Skin of body (tissue), 2 donors: ENCODE results near the gene DIS3L2. TPM values are rescaled to one million over a fixed set of nuclear protein-coding genes. Genes with fewer than 3 reads are reported as not detected.
"Not testable (repeated sequence)": the region's sequence is repeated elsewhere in the genome, so short reads cannot be mapped to it uniquely, and the experiment has no call there.

Experiments used
- DNase-seq: peaks from one replicate; lab custom pipeline; 2025; lab: John Stamatoyannopoulos, UW
- total RNA-seq: library from RNA; depleted of rRNA; stranded (reverse); fragments of >200 nt; gene quantifications from one replicate; pipeline ENCODE4 v1.2.3, GENCODE V29; 2014

Gene DIS3L2
- total RNA-seq, 1 donor from 2014 or later, result 31.8 TPM

- DNase-seq, result not testable (repeated sequence)
These were observed 154.3 kb downstream of the DIS3L2 start for GRCh38 chr2:232115728-232116361.

DNA sequence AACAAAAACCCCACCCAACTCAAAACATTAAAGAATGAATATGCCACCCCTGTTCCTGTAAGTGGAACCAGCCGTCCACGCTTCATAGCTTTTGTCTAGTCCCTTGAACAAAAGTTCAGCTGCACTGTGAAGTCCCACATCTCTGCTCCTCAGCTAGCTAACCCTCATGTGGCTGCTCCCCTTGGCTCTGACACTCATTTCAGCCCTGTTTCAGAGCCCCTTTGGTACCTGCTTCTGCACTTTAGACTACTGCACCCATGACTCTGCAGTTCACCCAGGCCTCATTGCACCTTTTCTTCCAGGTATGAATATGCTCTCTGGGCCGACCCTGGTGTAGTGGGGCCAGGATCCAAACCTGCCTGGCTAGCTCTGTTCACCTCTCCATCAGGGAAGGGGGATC lies 155.3 kb downstream of the DIS3L2 start:
- peak; percentile 4 for DNase-seq

- no peak for DNase-seq
These were observed 155.9 kb downstream of the DIS3L2 start for GRCh38 chr2:232117413-232117812.

GRCh38 chr2:232120911-232121310 lies 159.4 kb downstream of the DIS3L2 start:
- no peak for DNase-seq

DNA sequence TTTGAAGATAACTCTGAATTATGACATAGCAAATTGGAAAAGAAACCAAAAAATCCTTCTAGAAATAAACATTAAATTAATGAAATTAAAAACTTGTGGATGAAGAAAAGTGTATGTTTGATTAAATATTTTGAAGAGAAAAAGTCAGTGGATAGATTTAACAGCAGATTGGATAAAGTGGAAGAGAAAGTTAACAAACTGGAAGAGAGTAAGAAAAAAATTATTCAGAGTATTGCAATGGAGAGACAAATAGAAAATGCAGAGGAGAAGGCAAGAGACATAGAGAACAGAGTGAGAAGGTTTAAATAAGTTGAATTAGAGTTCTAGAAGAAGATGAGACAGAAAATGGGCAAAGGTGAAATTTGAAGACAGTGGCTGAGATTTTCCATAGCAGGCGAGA lies 162.8 kb downstream of the DIS3L2 start:
- no peak for DNase-seq

- DNase-seq, result no peak
These were observed 165.0 kb downstream of the DIS3L2 start for GRCh38 chr2:232126301-232127099.

DNA sequence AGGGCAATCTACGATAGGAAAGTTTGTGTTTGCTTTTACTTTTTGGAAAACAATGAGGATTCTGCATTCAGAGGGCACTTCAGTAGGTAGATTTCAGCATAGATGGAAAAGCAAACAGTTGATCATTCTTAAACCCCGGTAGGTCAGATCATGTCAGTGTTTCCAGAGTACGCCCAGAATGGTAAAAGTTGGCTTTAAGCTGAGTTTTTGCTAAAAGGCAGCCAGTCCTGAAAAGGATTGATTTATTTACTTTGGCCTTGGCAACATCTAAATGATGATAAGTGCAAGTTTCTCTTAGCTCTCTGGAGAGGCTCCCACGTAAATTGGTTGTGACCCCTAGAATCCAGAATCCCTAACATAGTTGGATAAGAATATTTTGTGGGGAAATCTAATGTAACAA lies 168.0 kb downstream of the DIS3L2 start:
- no peak for DNase-seq

- no peak for DNase-seq
These were observed 170.7 kb downstream of the DIS3L2 start for GRCh38 chr2:232132181-232132580.

DNA sequence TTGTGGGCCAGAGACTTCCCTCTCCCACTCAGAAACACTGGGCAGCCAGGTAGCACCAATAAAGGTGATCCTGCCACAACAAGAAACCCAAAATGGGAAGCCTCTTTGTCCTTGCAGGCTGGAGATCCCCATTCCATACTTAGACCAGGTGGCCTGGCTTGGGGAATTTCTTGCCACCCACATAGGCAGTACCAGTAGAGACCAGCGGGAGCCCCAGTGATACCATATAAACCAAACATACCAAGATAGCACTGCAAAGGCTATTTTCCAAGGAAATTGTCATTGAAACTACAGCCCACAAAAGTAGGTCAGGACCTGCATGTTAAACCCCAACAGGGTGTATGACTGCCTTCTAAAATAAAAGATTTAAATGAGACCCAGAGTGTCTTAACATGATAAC lies 171.6 kb downstream of the DIS3L2 start:
- DNase-seq, result no peak

DNA sequence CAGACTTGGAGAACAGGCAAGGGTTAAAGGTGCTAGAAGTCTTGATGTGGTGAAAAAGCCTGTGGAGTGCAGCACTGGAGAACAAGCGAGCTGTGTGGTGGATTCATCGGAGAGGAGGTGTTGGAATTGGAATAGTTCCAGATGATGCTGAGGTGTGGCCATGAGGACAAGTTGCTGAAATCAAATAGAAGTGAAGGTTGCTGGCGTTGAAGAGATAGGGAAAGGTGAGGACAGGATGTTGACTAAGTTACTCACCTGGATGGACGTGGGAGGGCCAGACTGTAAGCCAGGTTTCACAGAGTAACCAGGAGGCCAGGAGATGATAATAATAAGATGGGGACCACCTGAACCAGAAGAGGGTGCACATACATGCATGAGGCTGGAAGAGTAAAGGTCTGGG lies 173.4 kb downstream of the DIS3L2 start:
- no peak for DNase-seq

DNA sequence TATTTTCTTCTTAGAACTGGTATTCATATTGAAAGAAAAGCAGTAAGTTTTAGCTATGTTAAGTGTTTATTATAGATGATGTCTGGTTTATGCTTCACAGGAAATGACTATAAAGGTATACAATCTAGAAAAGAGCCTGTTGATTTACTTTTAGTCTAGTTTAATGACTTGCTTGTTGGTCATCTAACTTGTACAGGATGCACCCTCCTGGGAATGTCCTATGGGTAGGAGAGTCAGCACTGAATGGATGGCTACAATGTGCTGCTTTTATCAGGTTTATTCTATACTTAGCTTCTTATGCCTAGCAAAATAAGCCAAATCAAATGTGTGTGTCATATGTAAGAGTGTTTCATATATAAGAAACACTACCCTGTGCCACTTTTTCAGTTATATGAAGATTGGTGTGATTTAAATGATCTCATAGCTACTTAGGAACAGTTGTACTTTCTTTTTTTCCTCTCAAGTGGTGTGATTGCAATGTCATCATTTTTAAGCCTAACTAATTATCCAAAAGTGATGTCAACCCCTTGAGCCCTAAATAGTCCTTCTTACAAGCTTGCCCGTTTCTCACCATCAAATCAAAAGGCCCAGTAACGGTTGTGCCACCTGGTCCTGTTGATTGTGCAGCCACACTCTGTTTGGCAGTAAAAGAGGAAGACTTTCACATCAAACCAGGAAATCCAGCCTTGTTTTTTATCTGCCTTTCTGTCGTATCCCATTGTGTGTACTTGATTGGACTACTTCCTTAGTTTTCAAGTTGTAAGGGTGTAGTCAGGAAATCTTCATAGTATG lies 176.0 kb downstream of the DIS3L2 start:
- DNase-seq, result peak; percentile 23

GRCh38 chr2:232138441-232138840 lies 176.9 kb downstream of the DIS3L2 start:
- no peak for DNase-seq

DNA sequence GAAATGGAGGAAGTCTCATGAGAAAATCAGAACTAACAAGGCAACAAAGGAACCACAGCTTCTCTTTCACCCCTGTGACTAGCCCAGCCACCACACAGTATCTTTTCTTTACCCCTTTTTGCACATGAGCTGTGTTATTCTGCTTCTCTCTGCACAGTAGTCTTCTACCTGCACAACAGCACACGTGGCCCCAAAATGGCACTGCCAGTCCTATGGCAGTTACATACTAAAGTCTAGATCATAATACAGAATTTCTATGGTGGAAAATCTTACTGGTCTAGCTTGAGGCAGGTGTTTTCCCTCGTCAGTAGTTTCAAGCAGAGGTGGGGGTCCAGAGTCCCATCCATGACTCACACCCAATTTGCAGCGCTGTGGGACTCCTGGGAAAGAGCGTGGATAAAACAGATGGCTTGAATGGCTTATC lies 177.7 kb downstream of the DIS3L2 start:
- no peak for DNase-seq

DNA sequence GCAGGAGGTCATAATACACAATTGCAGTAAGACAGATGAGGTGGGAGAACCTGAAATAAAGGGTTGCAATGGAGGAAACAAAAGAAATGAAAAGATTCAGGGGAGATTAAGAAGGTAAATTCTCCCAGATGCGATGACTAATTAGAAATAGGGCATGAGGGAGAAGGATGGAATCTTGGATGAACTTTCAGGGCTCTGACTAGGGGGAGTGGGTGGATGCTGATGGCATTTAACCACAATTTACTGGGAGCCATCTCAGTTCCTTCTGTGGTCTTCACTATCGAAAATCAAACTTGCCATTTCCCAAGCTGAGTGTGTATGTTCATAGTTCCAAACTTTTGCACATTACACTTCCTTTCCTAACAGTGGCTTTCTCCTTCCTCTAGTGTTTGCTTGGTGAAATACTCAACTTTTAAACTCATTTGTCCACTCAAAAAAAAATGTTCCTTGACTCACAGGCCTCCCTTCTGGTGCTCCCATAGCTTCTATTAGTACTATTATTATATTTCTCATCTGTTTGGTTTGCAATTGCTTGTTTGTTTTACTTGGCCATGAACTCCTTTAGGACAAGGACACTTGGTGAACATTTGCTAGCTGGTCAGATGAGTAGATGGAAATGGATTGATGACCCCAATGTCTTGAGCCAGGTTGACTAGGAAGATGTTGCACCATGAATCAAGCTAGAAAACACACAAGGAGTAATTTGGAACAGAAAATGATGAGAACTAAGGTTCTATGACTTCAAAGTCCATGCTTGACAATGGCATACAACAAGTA lies 178.5 kb downstream of the DIS3L2 start:
- no peak for DNase-seq

- no peak for DNase-seq
These were observed 180.1 kb downstream of the DIS3L2 start for GRCh38 chr2:232141591-232141990.

GRCh38 chr2:232142049-232142448 lies 180.5 kb downstream of the DIS3L2 start:
- peak; percentile 33 for DNase-seq

- DNase-seq, result no peak
These were observed 181.0 kb downstream of the DIS3L2 start for GRCh38 chr2:232142502-232142901.

- no peak for DNase-seq
These were observed 184.8 kb downstream of the DIS3L2 start for GRCh38 chr2:232146294-232146693.

GRCh38 chr2:232147440-232148077 lies 186.0 kb downstream of the DIS3L2 start:
- DNase-seq, result no peak

DNA sequence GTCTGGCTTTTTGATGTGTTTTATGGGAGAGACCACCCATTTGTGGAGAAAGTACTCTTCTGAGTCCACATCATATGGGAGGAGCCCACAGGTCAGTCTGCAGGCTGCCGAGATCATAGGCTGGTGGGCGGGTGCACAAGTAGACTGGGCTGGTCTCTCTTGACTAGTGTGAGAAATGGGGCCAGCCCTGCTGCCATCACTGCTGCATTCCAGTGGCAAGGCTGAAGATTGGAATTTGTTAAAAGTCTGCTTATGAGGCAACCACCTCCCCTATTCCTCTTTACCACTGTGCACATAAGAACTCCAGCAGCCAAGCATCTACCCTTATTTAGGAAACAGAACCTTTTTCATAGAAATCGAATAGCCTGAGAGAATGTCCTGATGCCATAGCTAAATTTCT lies 200.7 kb downstream of the DIS3L2 start:
- no peak for DNase-seq

DNA sequence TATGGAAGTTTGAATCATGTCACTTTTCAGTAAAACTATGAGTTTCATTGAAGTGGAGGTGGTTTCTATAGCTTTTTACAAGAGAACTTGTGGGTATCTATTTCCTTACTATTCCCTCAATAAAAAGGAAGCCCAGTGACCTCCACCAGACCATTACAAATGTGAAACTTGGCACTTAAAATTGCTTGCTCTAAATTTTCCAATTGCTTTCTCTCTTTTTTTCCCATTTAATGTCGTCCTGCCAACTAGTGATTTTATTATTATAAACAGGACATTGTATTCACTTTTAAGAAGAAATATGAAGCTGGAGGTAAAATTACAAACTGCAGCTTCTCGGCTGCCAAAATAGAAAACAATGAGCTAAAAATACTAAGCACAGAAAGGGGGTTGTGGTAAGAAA lies 208.9 kb downstream of the DIS3L2 start:
- DNase-seq, result peak; percentile 19
